G401.6 (cell line): ENCODE results near the gene KIRREL3.

ENCODE experiments used
- FAIRE-seq: peaks from 2 replicates; lab custom pipeline; 2012; peaks lifted over from hg19 to GRCh38; lab: Jason Lieb, UNC

KIRREL3 gene

GRCh38 chr11:126704096-126704495, 296.5 kb downstream of the KIRREL3 start:
- no peak for FAIRE-seq

- FAIRE-seq, result no peak
These were observed 296.9 kb downstream of the KIRREL3 start for GRCh38 chr11:126703662-126704061.

GRCh38 chr11:126702987-126703386, 297.6 kb downstream of the KIRREL3 start:
- no peak for FAIRE-seq

- no peak for FAIRE-seq
These were observed 298.3 kb downstream of the KIRREL3 start for GRCh38 chr11:126702165-126702720.

- no peak for FAIRE-seq
These were observed 299.1 kb downstream of the KIRREL3 start for GRCh38 chr11:126701520-126701897.

GRCh38 chr11:126700768-126701519, 299.6 kb downstream of the KIRREL3 start:
- FAIRE-seq, result no peak

GRCh38 chr11:126698576-126698975, 302.0 kb downstream of the KIRREL3 start:
- no peak for FAIRE-seq

GRCh38 chr11:126697936-126698335, 302.6 kb downstream of the KIRREL3 start:
- no peak for FAIRE-seq

GRCh38 chr11:126696982-126697381, 303.6 kb downstream of the KIRREL3 start:
- FAIRE-seq, result no peak

- no peak for FAIRE-seq
These were observed 305.3 kb downstream of the KIRREL3 start for GRCh38 chr11:126695293-126695692.

- FAIRE-seq, result no peak
These were observed 306.4 kb downstream of the KIRREL3 start for GRCh38 chr11:126694065-126694625.

- no peak for FAIRE-seq
These were observed 313.1 kb downstream of the KIRREL3 start for GRCh38 chr11:126687477-126687876.

- no peak for FAIRE-seq
These were observed 313.6 kb downstream of the KIRREL3 start for GRCh38 chr11:126686938-126687337.

- no peak for FAIRE-seq
These were observed 316.5 kb downstream of the KIRREL3 start for GRCh38 chr11:126683766-126684728.

GRCh38 chr11:126682590-126682989, 318.0 kb downstream of the KIRREL3 start:
- FAIRE-seq, result no peak

GRCh38 chr11:126680700-126681099, 319.9 kb downstream of the KIRREL3 start:
- FAIRE-seq, result no peak

GRCh38 chr11:126680131-126680530, 320.4 kb downstream of the KIRREL3 start:
- no peak for FAIRE-seq

- FAIRE-seq, result no peak
These were observed 321.5 kb downstream of the KIRREL3 start for GRCh38 chr11:126679033-126679432.

GRCh38 chr11:126676536-126676935, 324.0 kb downstream of the KIRREL3 start:
- FAIRE-seq, result no peak

GRCh38 chr11:126673319-126673718, 327.3 kb downstream of the KIRREL3 start:
- FAIRE-seq, result no peak

GRCh38 chr11:126669416-126669815, 331.2 kb downstream of the KIRREL3 start:
- no peak for FAIRE-seq

GRCh38 chr11:126664643-126665042, 335.9 kb downstream of the KIRREL3 start:
- FAIRE-seq, result no peak
